ENCODE data around the gene SLC14A1. TPM values are rescaled to one million over a fixed set of nuclear protein-coding genes. Genes with fewer than 3 reads are reported as not detected.

Gene SLC14A1
- total RNA-seq, 1 donor from 2014 or later, result 1.2 TPM

DNA sequence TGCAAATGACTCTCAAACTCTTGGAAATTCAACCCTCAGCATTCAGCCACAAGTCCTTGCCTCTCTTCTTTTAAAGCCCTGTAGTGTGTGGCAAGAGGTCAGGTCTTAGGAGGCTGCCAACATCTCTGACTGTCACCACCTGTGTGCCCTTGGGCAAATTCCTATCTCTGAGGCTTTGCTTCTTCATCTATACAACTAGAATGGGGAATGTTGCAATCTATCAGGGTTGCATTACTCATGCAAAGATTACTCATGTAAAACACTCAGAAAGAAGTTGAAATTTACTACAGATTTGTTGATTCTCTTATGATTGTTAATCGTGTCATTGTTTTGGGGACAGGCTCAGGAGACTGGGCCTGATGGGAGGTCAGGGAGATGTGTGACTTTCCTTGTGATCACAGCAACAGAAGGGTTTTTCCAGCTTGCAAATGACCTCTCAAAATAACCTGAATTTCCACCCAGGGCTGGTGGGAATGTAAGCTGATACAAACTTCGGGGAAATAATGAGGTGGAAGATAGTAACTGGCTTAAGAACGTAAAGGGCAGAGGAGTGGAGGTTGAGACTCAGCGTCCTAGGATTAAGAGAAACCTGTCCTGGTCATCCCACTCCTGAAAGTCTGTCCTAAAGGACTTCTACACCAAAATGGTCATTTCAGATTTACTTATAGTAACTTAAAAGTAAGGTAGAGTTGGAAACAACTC lies 69.4 kb downstream of the SLC14A1 start:
- DNase-seq (ENCODE audit: low spot score), result no peak

DNA sequence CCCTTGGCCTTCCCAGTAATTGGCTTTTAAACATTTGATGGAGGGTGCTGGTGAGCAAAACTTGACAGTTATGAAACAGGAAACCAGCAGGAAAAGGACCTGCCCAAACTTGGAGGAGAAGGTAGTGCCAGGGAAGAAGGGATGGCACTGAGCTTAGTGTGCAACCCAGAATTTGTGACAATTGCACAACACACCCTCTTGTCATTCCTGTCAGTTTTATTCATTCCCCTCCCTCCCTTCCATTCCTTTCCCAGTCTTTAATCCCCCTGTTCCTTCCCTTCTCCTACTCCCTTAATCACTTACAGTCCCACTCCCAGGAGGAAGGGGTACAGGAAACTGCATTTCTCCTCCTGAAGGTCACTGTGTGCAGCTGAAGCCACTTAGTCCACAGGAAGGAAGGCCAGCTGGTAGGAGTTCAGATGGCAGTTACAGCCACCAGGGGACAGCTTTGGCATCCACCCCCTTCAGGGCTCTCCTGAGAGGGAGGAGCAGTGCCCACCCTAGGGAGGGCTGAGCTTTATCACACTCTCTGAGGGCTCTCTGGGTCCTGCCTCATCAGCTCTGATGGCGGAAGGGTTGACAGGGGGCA lies 77.5 kb downstream of the SLC14A1 start:
- DNase-seq (ENCODE audit: low spot score), result no peak

Other genes starting within 250 kb of the SLC14A1 start
- gene SLC14A2, start 108.7 kb upstream of the SLC14A1 start, total RNA-seq, result 0.45 TPM
- gene SIGLEC15, start 101.5 kb downstream of the SLC14A1 start, total RNA-seq, result 0.32 TPM
- gene EPG5, start 243.1 kb downstream of the SLC14A1 start, total RNA-seq, result 22.8 TPM

All from mesenteric fat pad (tissue), 1 donor.